Gastrocnemius medialis (tissue), 4 donors: Measurements from ENCODE around the gene KIAA1586.

Experiments used
- POLR2A ChIP-seq, 2 donors: fragments of 450-650 bp; IDR thresholded peaks; one replicate each; pipeline ENCODE4 v1.6.1; 2017; ENCODE audit warnings: antibody characterized with exemption in 2 of 2, mild to moderate bottlenecking in 2 of 2, moderate library complexity in 2 of 2
- TF ChIP-seq, protein P1 (sequence below), 5 experiments: fragments of 450-650 bp in 3 of 5; fragments of 200-600 bp in 2 of 5; sonication (generic) in 2 of 5; IDR thresholded peaks in 4 of 5; conservative IDR thresholded peaks in 1 of 5; 1 replicate in 4 of 5; 2 replicates in 1 of 5; pipeline ENCODE4 v1.5.1; 2016 to 2019; ENCODE audit warnings: antibody characterized with exemption in 5 of 5, mild to moderate bottlenecking in 3 of 5, moderate library complexity in 3 of 5

DNA sequence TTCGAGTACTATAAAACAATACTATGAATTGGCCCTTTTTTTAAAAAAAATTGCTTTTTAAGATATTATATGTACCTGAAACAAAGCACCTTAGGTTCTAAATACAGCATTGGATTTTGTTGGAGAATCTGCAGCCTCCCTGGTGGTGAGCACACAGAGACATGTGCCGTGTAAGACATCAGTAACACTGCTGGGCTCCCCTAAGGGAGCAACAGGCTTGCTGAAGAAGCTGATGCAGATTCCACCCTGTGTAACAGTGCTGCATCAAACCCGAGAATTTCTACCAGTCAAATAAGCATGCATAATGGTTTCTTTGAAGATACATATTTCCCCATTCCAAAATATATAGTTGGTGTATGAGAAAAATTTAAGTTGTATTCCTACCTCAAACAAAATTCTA is 17.4 kb downstream of the KIAA1586 start:
- TF ChIP-seq, protein P1, sequence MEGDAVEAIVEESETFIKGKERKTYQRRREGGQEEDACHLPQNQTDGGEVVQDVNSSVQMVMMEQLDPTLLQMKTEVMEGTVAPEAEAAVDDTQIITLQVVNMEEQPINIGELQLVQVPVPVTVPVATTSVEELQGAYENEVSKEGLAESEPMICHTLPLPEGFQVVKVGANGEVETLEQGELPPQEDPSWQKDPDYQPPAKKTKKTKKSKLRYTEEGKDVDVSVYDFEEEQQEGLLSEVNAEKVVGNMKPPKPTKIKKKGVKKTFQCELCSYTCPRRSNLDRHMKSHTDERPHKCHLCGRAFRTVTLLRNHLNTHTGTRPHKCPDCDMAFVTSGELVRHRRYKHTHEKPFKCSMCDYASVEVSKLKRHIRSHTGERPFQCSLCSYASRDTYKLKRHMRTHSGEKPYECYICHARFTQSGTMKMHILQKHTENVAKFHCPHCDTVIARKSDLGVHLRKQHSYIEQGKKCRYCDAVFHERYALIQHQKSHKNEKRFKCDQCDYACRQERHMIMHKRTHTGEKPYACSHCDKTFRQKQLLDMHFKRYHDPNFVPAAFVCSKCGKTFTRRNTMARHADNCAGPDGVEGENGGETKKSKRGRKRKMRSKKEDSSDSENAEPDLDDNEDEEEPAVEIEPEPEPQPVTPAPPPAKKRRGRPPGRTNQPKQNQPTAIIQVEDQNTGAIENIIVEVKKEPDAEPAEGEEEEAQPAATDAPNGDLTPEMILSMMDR (IDR thresholded peaks at IDR 0.05 in 4 of 5, conservative IDR thresholded peaks at IDR 0.05 in 1 of 5) = no peak
- no peak for TF ChIP-seq POLR2A (IDR thresholded peaks at IDR 0.05)
